SK-MEL-5 (cell line): ENCODE data around the gene TNPO2. TPM values are rescaled to one million over a fixed set of nuclear protein-coding genes. Genes with fewer than 3 reads are reported as not detected.
"Not testable (repeated sequence)": the region's sequence is repeated elsewhere in the genome, so short reads cannot be mapped to it uniquely, and the experiment has no call there.

Experiments used
- DNase-seq: peaks from one replicate; pipeline ENCODE4 v3.0.0-alpha.2; 2016; ENCODE audit warnings: low read depth, low spot score
- in situ Hi-C: cut with HindIII; loops from 2 replicates; pipeline ENCODE4 v1.10.0; 2016; ENCODE audit warnings: low sequenced_read_pairs, high pct_unique_total_duplicates, low pct_unique_long_range_greater_than_20kb
- total RNA-seq: library from RNA; depleted of rRNA; stranded (reverse); fragments of >200 nt; shearing (Covaris generic); gene quantifications from 2 replicates; pipeline ENCODE4 v1.2.3, GENCODE V29; 2014

TNPO2 gene
- total RNA-seq, 1 experiment from 2014 or later, result 13.9 TPM

GRCh38 chr19:12694641-12695040 lies 29.1 kb downstream of the TNPO2 start:
- in situ Hi-C loops, result no loop called here
- DNase-seq, result no peak

- no peak for DNase-seq
- in situ Hi-C loops, result no loop called here
These were observed 30.8 kb downstream of the TNPO2 start for GRCh38 chr19:12692960-12693359.

DNA sequence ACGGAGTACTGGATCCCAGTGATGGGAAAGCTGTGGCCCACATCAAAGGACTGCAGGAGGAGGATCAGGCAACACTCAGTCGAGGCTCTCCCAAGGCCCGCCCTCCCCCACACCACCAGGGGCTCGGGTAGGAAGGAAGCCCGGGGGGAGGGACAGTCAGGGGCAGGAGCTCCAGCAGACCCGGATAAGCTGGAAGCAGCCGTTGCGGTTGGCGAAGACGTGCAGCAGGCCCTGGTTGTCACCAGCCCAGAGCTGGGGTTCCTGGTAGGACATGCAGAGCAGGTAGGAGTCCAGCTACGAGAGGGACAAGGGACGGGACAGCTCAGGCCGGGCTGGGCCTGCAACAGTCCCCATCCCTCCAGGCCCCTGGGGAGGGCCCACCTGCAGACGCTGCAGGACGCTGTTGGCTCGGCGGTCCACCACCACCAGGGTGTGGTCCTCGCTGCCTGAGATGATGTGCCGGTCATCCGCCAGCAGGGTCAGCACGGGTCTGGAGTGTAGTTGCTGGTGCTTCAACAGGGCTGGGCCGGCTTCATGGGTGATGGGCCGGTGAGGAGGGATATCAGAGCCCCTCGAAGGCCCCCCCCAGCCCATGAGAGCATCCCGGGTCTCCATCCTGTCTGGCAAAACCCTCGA lies 34.0 kb downstream of the TNPO2 start:
- no peak for DNase-seq
- in situ Hi-C loops, result no loop called here

DNA sequence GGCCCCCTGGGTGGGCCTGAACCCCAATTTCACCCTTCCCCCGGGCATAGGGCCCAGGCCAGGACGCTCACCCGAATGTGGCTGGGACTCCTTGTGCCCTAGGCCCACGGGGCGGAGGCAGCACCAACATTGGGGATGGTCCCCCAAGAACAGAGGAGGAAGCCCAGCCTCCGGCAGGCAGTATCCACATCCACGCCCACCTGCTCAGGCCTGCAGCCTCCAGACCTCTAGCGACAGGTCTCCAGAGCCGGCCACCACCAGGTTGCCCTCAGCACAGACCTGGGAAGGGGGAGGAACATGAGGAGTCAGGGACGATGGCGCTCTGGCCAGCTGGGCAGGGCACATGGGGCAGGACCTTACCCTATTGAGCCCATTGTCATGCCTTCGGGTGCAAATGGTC lies 34.7 kb downstream of the TNPO2 start:
- in situ Hi-C loops, result no loop called here
- no peak for DNase-seq

GRCh38 chr19:12687496-12688196 lies 36.1 kb downstream of the TNPO2 start, which contains the start of gene GNG14:
Gene GNG14 (plus strand): TSS chr19:12687998. CDS start chr19:12688049, 51 bp downstream.
- in situ Hi-C loops, result no loop called here
- DNase-seq, result no peak

- no peak for DNase-seq
- in situ Hi-C loops, result no loop called here
These were observed 37.9 kb downstream of the TNPO2 start for GRCh38 chr19:12685831-12686230.

DNA sequence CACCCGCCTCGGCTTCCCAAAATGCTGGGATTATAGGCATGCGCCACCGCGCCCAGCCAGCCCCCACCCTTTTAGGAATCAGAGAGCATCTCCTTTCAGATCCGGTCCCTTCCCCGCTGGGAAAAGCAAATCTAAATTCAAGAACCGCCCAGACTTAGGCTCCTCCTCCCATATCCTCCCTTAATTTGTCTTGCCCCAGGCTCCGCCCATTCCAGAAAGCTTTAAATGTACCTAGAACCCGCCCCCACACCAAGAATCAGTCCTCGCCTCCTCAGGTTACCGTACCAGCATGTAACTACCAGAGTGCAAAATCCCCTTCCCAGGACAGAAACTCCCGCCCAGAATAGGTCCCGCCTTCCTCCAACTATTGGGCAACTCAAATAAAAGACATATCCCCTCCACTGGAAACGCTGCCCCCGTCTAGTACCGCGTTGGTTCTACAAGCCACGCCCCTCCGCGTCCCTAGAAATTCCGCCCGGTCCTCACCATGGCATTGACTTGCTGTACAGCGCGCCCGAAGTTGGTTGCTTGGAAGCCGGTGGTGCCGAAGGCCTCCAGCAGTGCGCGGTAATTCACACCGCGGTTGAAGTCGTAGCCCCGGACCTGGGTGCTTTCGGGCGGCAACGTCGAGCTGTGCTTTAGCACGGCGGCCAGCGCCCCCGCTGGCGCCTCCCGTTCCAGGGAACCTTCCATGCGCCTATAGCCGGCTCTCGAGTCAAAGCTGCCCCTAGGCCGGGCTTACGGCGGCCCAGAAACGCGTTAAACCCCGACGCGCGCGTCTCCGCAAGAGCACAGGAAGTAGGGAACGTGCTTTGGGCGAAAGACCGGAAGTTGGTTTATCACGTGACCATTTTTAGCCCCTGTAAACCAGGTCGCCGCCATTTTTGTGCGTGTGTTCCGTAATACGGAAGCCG lies 42.4 kb downstream of the TNPO2 start, which contains the start of gene DHPS:
Gene DHPS, minus strand, starts transcription at position 807 of the 914 bp plus-strand sequence. Its CDS starts 114 bp downstream, at position 693.
- in situ Hi-C loops, result no loop called here

GRCh38 chr19:12680034-12680433 lies 43.7 kb downstream of the TNPO2 start:
- in situ Hi-C loops, result no loop called here
- no peak for DNase-seq

More for the DNA sequence above, 42.4 kb downstream of the TNPO2 start, which contains the start of gene DHPS:
- DNase-seq, result peak; percentile 96

DNA sequence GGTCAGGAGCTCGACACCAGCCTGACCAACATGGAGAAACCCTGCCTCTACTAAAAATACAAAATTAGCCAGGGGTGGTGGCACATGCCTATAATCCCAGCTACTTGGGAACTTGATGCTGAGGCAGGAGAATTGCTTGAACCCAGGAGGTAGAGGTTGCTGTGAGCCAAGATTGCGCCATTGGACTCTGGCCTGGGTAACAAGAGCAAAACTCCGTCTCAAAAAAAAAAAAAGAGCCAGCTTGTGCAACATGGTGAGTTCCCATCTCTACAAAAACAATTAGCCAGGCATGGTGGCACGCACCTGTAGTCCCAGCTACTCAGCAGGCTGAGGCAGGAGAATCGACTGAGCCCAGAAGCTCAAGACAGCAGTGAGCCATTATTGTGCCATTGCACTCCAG lies 45.7 kb downstream of the TNPO2 start:
- in situ Hi-C loops, DNase-seq: not testable (repeated sequence)

DNA sequence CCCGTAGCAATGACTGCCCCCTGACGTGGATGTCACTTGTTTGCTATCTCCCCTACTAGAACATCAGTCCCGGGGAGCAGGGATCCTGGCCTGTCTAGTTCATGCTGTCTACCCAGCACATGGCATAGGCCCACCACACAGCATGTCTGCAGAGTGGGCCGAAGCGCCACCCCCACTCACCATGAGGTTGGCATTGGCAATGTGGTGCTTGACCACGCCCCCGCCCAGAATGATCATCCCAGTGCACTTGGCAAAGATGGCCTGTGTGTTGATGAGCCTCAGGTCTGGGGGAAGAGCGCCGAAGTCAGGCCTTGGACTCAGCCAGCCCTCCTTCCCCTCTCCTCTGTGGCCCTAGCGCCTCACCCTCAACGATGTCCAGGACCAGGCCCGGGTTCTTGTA lies 46.8 kb downstream of the TNPO2 start:
- DNase-seq, result no peak
- in situ Hi-C loops, result no loop called here

- in situ Hi-C loops, result no loop called here
- DNase-seq, result peak; percentile 83
These were observed 47.3 kb downstream of the TNPO2 start for GRCh38 chr19:12676384-12676792.

GRCh38 chr19:12675940-12676339 lies 47.8 kb downstream of the TNPO2 start:
- DNase-seq, result no peak
- in situ Hi-C loops, result no loop called here

DNA sequence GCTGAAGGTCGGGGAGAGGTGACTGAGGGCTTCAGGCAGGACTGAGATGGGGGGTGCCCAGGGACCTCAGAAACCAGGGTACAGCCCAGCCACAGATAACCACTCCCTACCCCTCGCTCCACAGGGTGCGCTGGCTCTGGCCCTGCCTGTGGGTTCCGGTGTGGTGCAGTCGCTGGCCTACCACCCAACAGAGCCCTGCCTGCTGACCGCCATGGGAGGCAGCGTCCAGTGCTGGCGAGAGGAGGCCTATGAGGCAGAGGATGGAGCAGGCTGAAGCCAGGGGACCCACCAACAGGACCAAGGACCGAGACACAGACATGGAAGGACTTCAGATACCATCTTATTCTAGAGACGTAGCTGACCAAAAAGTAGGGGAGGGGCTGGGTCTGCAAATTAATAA lies 48.3 kb downstream of the TNPO2 start:
- in situ Hi-C loops, result no loop called here
- no peak for DNase-seq

DNA sequence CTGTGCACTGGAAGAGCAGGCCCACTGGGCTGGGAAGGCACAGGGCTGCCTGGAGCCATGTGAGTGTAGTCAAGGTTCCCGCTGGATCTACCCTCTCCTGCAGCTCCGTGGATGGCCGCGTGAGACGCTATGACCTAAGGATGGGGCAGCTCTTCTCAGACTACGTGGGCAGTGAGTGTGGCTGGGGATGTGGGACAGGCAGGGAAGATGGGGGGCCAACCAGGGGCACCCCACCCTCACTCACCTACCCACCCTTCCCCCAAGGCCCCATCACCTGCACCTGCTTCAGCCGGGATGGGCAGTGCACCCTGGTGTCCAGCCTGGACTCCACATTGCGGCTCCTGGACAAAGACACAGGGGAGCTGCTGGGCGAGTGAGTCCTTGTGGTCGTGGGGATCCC lies 51.0 kb downstream of the TNPO2 start:
- DNase-seq, result peak; percentile 50
- in situ Hi-C loops, result no loop called here

- in situ Hi-C loops, result no loop called here
- no peak for DNase-seq
These were observed 53.4 kb downstream of the TNPO2 start for GRCh38 chr19:12670159-12670928.

DNA sequence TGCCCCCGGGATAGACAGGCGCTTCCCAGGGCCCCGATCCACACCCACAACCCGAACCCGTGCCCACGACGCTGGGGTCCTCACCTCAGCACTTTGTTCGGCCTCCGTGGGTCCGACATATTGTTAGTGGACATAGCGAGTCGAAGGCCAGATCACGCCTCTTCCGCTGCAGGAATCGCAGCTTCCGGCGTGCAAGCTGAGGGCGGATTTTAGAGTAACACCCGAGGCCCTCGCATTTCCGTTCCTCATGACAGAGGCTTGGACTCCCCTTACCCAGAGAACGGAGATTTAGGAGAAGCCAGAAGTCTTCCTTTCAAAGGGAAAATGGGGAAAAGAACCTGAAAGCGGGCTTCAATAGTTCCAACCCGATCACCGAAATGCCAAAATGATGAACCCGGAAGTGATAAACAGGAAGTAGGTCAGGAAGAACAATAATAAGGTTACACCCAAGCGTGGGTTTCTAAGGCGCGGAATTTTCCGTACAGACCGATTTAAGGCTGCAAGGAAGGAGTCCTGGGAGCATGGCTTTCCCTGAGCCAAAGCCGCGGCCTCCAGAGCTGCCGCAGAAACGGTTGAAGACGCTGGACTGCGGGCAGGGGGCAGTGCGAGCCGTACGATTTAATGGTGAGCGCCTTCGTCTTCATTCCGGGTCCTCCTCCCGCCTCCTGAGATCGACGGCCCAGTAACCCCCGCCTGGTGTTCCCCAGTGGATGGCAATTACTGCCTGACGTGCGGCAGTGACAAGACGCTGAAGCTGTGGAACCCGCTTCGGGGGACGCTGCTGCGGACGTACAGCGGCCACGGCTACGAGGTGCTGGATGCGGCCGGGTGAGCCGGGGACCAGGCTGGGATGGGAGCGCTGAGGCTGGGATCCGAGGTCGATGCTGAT lies 54.2 kb downstream of the TNPO2 start:
- in situ Hi-C loops, result no loop called here

DNA sequence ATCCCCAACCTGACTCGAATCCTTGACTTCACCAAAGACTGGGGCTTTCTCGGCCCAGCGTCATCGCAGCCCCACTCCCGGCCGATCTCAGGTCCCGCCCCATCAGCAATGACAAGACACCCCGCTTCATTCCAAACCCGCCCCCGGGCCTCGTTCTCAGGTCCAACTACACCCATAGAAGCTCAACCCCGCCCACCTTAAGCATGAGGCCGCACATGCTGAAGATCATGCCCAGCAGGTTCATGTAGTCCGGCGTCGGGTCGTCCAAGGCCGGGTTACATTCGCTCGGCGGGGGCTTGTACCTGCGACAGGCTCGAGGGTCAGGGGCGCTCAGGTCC lies 54.8 kb downstream of the TNPO2 start:
- no peak for DNase-seq
- in situ Hi-C loops, result no loop called here

More for the DNA sequence above, 54.2 kb downstream of the TNPO2 start:
- peak; percentile 72 for DNase-seq
